Neural crest cell (in vitro differentiated cells): ENCODE results near the gene TCIRG1. TPM values are rescaled to one million over a fixed set of nuclear protein-coding genes. Genes with fewer than 3 reads are reported as not detected.
A peak's percentile ranks its signal among the peaks of the same experiment; 100 is the strongest.

Experiments
- DNase-seq: peaks from one replicate; pipeline ENCODE4 v3.0.0; 2021; ENCODE audit warnings: low read depth, mixed read lengths, low spot score
- H3K27ac Mint-ChIP-seq: one replicate; pipeline ENCODE4 v1.8.0; 2021; ENCODE audit warnings: mild to moderate bottlenecking, mixed read lengths; ENCODE audit not compliant: unreplicated experiment
- H3K27me3 Mint-ChIP-seq: 2 replicates; pipeline ENCODE4 v1.8.0; 2021; ENCODE audit warnings: low read depth, mild to moderate bottlenecking, mixed read lengths
- H3K36me3 Mint-ChIP-seq: 2 replicates; pipeline ENCODE4 v1.8.0; 2021; ENCODE audit warnings: low read depth, mild to moderate bottlenecking, mixed read lengths
- H3K4me1 Mint-ChIP-seq: 2 replicates; pipeline ENCODE4 v1.8.0; 2021; ENCODE audit warnings: mixed read lengths
- H3K4me3 Mint-ChIP-seq: one replicate; pipeline ENCODE4 v1.8.0; 2021; ENCODE audit warnings: mild to moderate bottlenecking, mixed read lengths
- H3K9me3 Mint-ChIP-seq: 2 replicates; pipeline ENCODE4 v1.8.0; 2021; ENCODE audit warnings: mixed read lengths
- total RNA-seq: library from RNA; stranded (reverse); gene quantifications from 2 replicates; pipeline ENCODE4 v1.2.1, GENCODE V29; 2021
- TF ChIP-seq, protein P1 (sequence below): fragments of 200-600 bp; sonication (generic); conservative IDR thresholded peaks from 2 replicates; pipeline ENCODE4 v1.5.0; 2021; ENCODE audit warnings: antibody characterized with exemption, mild to moderate bottlenecking

TCIRG1 gene
- total RNA-seq, 1 donor from 2014 or later = 10.2 TPM

- Mint-ChIP-seq H3K27me3 (no peaks in the 10 kb centered on the region), H3K4me1 (peaks cover 26% of the 10 kb centered on the region), H3K36me3 (peaks cover 9% of the 10 kb centered on the region), H3K4me3 (no peak overlapping the region), H3K9me3 (peaks cover 5% of the 10 kb centered on the region), H3K27ac (no peak overlapping the region)
- TF ChIP-seq, protein P1, sequence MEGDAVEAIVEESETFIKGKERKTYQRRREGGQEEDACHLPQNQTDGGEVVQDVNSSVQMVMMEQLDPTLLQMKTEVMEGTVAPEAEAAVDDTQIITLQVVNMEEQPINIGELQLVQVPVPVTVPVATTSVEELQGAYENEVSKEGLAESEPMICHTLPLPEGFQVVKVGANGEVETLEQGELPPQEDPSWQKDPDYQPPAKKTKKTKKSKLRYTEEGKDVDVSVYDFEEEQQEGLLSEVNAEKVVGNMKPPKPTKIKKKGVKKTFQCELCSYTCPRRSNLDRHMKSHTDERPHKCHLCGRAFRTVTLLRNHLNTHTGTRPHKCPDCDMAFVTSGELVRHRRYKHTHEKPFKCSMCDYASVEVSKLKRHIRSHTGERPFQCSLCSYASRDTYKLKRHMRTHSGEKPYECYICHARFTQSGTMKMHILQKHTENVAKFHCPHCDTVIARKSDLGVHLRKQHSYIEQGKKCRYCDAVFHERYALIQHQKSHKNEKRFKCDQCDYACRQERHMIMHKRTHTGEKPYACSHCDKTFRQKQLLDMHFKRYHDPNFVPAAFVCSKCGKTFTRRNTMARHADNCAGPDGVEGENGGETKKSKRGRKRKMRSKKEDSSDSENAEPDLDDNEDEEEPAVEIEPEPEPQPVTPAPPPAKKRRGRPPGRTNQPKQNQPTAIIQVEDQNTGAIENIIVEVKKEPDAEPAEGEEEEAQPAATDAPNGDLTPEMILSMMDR = peak; percentile 32
- DNase-seq = no peak
These were observed 17.5 kb upstream of the TCIRG1 start for GRCh38 chr11:68021167-68021787.

GRCh38 chr11:68022531-68022930, 16.3 kb upstream of the TCIRG1 start:
- H3K27me3 Mint-ChIP-seq = no peaks in the 10 kb centered on the region
- no peak overlapping the region for H3K4me3 Mint-ChIP-seq
- TF ChIP-seq, protein P1 = no peak
- H3K27ac Mint-ChIP-seq = no peak overlapping the region
- peaks cover 16% of the 10 kb centered on the region for H3K4me1 Mint-ChIP-seq
- DNase-seq = no peak
- H3K36me3 Mint-ChIP-seq = peaks cover 9% of the 10 kb centered on the region
- peaks cover 5% of the 10 kb centered on the region for H3K9me3 Mint-ChIP-seq

GRCh38 chr11:68024508-68024907, 14.3 kb upstream of the TCIRG1 start:
- H3K4me1 Mint-ChIP-seq = peaks cover 16% of the 10 kb centered on the region
- peaks cover 9% of the 10 kb centered on the region for H3K36me3 Mint-ChIP-seq
- TF ChIP-seq, protein P1 = no peak
- no peak overlapping the region for H3K27ac Mint-ChIP-seq
- DNase-seq = no peak
- peaks cover 5% of the 10 kb centered on the region for H3K9me3 Mint-ChIP-seq
- H3K4me3 Mint-ChIP-seq = no peak overlapping the region
- H3K27me3 Mint-ChIP-seq = no peaks in the 10 kb centered on the region

DNA sequence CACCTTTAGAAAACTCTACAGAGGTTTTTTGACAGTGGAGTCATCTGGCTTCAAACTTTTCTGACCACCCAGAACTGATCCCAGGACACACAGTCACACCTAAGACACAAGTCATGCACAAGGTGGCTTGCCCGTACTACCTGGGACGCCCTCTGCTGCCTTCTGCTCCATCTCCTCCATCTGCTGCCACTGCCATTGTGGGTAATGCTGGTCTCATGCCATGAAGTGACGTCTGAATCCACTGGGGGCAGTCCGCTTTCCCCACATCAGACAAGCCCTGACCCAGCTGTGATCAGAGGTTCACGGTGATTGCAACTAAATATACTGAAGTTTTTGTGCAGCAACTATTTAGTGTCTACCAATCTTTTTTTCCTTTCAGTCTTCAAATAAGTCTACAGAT, 13.8 kb upstream of the TCIRG1 start:
- Mint-ChIP-seq H3K36me3 (peaks cover 9% of the 10 kb centered on the region), H3K27me3 (no peaks in the 10 kb centered on the region), H3K9me3 (peaks cover 5% of the 10 kb centered on the region), H3K4me3 (no peak overlapping the region), H3K4me1 (peaks cover 18% of the 10 kb centered on the region), H3K27ac (peak overlapping the region; percentile 58)
- TF ChIP-seq, protein P1 = no peak
- DNase-seq = no peak

- peaks cover 9% of the 10 kb centered on the region for H3K36me3 Mint-ChIP-seq
- TF ChIP-seq, protein P1 = no peak
- H3K4me3 Mint-ChIP-seq = no peak overlapping the region
- H3K9me3 Mint-ChIP-seq = peaks cover 5% of the 10 kb centered on the region
- peaks cover 23% of the 10 kb centered on the region for H3K4me1 Mint-ChIP-seq
- no peaks in the 10 kb centered on the region for H3K27me3 Mint-ChIP-seq
- no peak for DNase-seq
- no peak overlapping the region for H3K27ac Mint-ChIP-seq
These were observed 12.3 kb upstream of the TCIRG1 start for GRCh38 chr11:68026391-68027105.
